CD4-positive, alpha-beta T cell treated with Interferon gamma for 1 hour (primary cell): ENCODE data around the gene CSHL1.
"Not testable (repeated sequence)": the region's sequence is repeated elsewhere in the genome, so short reads cannot be mapped to it uniquely, and the experiment has no call there.

Source experiments
- DNase-seq: peaks from one replicate; pipeline ENCODE4 v3.0.0-alpha.2; 2020

CSHL1 gene

GRCh38 chr17:63917646-63918045, 6.6 kb upstream of the CSHL1 start:
- DNase-seq = no peak

- DNase-seq = not testable (repeated sequence)
Measured at GRCh38 chr17:63917206-63917605, 6.1 kb upstream of the CSHL1 start.

- no peak for DNase-seq
Measured at GRCh38 chr17:63916566-63917185, 5.6 kb upstream of the CSHL1 start.

- not testable (repeated sequence) for DNase-seq
Measured at GRCh38 chr17:63915753-63916152, 4.7 kb upstream of the CSHL1 start.

- DNase-seq = no peak
Measured at GRCh38 chr17:63914471-63914870, 3.4 kb upstream of the CSHL1 start.

- peak; percentile 53 for DNase-seq
Measured at GRCh38 chr17:63911657-63912100, 621 bp upstream of the CSHL1 start.

- DNase-seq = no peak
Measured at GRCh38 chr17:63910096-63910495, 962 bp downstream of the CSHL1 start.

GRCh38 chr17:63909586-63909985, 1.5 kb downstream of the CSHL1 start:
- not testable (repeated sequence) for DNase-seq

- DNase-seq = not testable (repeated sequence)
Measured at GRCh38 chr17:63907161-63907778, 3.8 kb downstream of the CSHL1 start.

- not testable (repeated sequence) for DNase-seq
Measured at GRCh38 chr17:63904796-63905195, 6.3 kb downstream of the CSHL1 start.

GRCh38 chr17:63903787-63904201, 7.3 kb downstream of the CSHL1 start:
- DNase-seq = not testable (repeated sequence)

GRCh38 chr17:63901971-63902370, 9.1 kb downstream of the CSHL1 start:
- DNase-seq = not testable (repeated sequence)

- DNase-seq = not testable (repeated sequence)
Measured at GRCh38 chr17:63898899-63899798, 11.9 kb downstream of the CSHL1 start.

- DNase-seq = not testable (repeated sequence)
Measured at GRCh38 chr17:63896524-63897354, 14.3 kb downstream of the CSHL1 start, which contains the start of gene CSH1. CSH1 (minus strand) TSS chr17:63896574; CDS start chr17:63896511, 63 bp downstream.

- not testable (repeated sequence) for DNase-seq
Measured at GRCh38 chr17:63894821-63895220, 16.2 kb downstream of the CSHL1 start.

GRCh38 chr17:63894021-63894420, 17.0 kb downstream of the CSHL1 start:
- not testable (repeated sequence) for DNase-seq

GRCh38 chr17:63892316-63893037, 18.6 kb downstream of the CSHL1 start:
- DNase-seq = not testable (repeated sequence)

GRCh38 chr17:63889026-63889848, 21.8 kb downstream of the CSHL1 start:
- DNase-seq = not testable (repeated sequence)

- DNase-seq = not testable (repeated sequence)
Measured at GRCh38 chr17:63885119-63885518, 25.9 kb downstream of the CSHL1 start.

GRCh38 chr17:63882626-63883126, 28.4 kb downstream of the CSHL1 start:
- DNase-seq = not testable (repeated sequence)
